GM18499 (cell line): ENCODE measurements around the gene COMMD3.

Source experiments
- ATAC-seq: cut with Tn5 transposase; IDR thresholded peaks from one replicate; pipeline ENCODE4 v1.9.1; 2021; ENCODE audit warnings: moderate number of reproducible peaks; ENCODE audit not compliant: insufficient read depth, unreplicated experiment

COMMD3 gene

DNA sequence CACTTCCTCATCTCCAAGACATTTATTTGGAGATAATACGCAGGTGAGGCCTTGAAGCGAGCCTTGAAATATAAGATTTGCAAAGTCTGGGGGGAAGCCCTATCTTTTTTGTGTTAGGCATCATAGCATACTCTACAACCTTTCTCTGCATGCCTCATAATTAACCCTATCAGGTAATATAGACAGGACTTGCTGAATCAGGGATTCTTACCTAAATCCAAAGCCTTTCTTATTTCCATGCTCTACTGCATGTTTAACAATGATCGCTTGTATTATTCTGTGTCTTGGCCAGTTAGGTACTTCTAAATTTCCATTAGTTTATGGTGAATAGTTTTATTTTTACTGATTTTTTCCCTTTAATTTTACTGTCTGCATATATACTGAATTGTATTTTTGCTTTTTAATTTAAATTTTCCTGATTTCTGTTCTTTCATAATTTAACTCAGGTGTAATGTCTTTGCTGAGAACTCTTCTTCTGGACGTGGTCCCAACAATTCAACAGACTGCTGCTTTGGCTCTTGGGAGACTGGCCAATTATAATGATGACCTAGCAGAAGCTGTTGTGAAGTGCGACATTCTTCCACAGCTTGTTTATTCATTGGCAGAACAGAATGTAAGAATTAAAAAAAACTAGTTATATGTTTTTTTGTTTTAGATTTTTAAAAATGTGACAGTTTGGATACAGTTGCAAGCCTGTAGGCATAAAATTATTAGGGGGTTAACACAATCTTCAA is 48.4 kb downstream of the COMMD3 start:
- ATAC-seq, result no peak

DNA sequence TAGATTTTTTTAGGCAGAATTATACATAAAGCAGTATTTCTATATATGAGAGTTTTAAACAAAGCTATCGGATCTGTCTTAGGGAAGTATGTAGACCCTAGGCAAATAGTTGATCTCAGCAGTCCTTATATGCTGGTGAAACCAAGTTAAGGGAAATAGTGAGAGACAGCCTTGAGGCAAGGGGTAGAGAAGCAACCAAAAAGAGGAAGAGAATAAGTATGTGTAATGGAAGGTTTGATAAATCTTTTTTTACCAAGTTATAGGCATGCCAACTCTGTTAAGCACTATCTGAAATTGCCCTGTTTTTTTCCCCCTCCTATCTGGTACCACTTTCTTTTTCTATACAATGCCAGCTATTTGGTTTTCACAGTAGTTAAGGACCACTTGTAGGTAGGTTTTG is 49.0 kb downstream of the COMMD3 start:
- ATAC-seq, result no peak

DNA sequence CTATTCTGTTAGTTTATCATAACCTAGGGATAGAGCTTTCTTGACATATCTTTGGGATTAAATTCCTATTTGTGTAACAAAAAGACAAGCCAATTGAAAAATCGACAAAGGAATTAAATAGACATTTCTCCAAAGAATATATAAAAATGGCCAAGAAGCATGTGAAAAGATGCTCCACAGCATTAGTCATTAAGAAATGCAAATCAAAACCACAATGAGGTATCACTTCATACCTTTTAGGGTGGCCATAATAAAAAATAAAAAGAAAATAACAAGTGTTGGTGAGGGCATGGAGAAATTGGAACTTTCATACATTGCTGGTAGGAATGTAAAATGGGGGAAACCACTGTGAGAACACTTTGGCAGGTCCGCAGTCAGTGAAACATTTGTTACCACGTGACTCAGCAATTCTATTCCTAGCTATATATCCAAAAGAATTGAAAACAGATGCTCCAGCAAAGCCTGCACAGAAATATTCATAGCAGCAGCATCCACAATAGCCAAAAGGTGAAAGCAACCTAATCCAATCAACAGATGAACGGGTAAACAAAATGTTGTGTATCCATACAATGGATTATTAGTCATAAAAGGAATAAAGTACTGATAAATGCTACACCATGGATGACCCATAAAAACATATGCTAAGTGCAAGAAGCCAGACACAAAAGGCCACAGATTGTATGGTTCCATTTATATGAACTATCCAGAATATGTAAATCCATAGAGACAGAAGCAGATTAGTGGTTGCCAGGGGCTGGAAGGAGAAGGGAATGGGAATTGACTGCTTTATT is 49.7 kb downstream of the COMMD3 start:
- no peak for ATAC-seq

DNA sequence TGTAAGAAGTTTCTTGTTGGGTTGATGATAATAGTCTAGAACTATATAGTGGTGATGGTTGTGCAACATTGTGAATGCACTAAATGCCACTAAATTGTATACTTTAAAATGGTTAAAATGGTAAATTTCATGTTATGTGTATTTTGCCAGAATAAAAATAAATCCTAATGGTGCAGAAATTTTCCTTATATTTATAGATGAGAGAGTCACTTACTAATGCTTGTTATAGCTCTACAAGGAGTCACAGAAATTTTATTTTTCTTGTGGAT is 50.2 kb downstream of the COMMD3 start:
- ATAC-seq, result no peak

DNA sequence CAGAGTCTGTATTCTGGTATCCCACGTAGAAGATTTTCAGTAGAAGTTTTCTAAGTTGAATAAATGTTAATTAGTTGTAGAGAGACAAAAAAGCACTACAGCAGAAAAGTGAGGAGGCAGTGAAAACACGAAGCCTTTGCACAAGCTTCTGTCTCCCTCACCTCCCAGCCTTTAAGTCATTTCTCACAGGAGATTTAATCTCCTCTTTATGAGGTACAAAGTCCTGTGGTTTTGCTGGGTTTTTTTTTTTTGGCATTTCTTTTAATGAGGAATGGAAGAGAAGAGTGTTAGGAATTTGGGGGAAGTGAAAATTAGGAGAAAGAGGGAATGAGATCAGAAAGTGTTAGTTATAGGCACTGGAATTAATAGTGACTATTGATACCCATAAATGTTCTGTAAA is 50.6 kb downstream of the COMMD3 start:
- ATAC-seq, result no peak

DNA sequence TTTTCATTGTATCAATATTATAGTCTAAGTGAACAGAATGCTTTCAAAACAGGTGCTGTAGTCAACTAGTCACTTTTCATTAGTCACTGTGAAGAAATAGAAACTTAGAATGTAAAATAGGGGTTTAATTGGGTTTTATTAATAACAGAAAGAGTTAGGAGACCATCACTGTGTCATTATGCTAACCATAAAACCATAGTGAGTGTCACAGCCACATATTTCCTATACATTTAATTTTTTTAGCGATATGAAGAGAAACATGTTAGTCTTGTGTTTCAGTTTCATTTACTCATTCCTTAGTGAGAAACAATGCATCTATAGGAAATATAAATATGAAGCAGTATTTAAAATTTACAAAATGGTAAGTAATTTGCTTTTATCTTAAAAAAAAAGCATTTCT is 51.3 kb downstream of the COMMD3 start:
- no peak for ATAC-seq

DNA sequence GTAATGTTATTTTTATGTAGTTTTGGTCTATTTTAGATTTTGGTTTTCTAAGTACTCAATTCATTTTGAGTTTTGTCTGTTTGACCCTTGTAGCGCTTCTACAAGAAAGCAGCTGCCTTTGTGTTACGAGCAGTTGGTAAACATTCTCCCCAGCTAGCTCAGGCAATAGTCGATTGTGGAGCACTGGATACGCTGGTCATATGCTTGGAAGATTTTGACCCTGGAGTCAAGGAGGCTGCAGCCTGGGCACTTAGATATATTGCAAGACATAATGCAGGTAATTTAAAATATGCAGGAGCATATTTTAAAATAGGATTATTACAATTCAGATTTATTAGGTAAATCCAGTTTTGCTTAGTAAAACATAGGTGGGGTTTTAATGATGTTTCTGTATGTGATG is 52.2 kb downstream of the COMMD3 start:
- no peak for ATAC-seq

DNA sequence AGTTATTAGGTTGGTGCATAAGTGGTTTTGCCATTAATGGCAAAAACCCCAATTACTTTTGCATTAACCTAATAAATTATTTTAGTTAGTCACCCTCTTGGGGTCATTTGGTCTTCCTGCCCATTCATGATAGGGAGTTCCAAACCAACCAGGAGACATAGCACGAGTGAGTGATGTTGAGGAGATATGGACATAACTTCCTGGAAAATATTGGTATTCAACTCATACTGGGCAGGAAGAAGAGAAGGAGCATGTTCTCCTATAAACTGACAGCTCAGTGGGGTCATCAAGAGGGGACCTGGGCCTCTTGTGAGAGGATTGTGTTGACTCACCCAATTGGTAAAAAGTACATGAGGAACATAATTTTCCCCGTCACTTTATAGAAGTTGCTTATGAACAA is 52.8 kb downstream of the COMMD3 start:
- no peak for ATAC-seq

DNA sequence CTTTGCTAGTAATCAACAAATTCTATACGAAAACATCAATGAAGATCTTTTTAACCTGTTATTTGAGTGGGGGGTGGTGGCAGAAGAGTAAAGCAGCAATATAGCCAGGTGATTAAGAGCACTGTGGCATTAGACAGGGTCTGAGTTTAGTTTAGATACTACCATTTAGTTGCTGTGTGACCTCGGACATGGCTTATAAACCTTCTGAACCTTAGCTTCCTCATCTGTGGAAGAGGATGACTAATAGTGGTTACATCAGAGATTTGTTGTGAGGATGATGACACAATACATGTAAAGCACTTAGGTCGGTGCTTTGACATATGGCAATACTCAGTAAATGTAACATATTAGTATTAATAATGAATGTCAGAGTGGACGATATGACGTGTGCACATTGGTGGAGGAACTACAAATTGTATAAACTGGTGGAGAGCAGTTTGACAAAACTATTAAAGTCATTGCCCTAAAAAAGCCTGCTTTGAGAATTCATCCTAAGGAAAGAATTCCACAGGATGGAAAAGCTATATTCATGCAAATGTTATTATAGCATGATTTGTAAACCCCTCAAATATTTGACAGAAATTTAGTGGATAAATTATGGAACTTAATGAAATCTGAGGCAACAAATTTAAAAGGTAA is 53.4 kb downstream of the COMMD3 start:
- ATAC-seq, result no peak
